SK-N-SH (cell line): ENCODE data around the gene RPS5. TPM values are rescaled to one million over a fixed set of nuclear protein-coding genes. Genes with fewer than 3 reads are reported as not detected.

Experiments
- CTCF ChIA-PET: fragments of 300-600, 350-600 bp; formaldehyde crosslinking; extraction: SDS; loops from one replicate; lab custom pipeline; 2021; lab: Yijun Ruan, JAX
- POLR2A ChIA-PET: fragments of 350-600 bp; sonication (Branson Sonifier 250); formaldehyde crosslinking; extraction: SDS; loops from one replicate; lab custom pipeline; 2020; ENCODE audit warnings: antibody characterized with exemption, inconsistent platforms; lab: Yijun Ruan, JAX
- DNase-seq: peaks from one replicate; pipeline ENCODE4 v3.0.0; 2012
- H2AFZ ChIP-seq: fragments of 200-600 bp; sonication (generic); 2 replicates; pipeline ENCODE4 v1.8.1; 2016; ENCODE audit warnings: antibody characterized with exemption, mild to moderate bottlenecking, low read depth
- H3F3A ChIP-seq: fragments of 200-600 bp; sonication (generic); replicated peaks from 2 replicates; pipeline ENCODE3; 2016; ENCODE audit warnings: antibody characterized with exemption, mild to moderate bottlenecking; ENCODE audit not compliant: insufficient read depth
- H3K27ac ChIP-seq, 2 experiments: fragments of 200-500 bp in 1 of 2; fragments of 200-600 bp in 1 of 2; sonication (Bioruptor generic) in 1 of 2; sonication (generic), shearing (Covaris generic) in 1 of 2; 2 replicates each; pipeline versions ENCODE4 v1.5.1 to v1.6.1; 2014 to 2016; ENCODE audit warnings: low read depth in 2 of 2, inconsistent platforms in 1 of 2, low read length in 1 of 2, mild to moderate bottlenecking in 1 of 2, mixed read lengths in 1 of 2
- H3K27me3 ChIP-seq: fragments of 200-600 bp; sonication (generic), shearing (Covaris generic); 2 replicates; pipeline ENCODE4 v1.6.1; 2016; ENCODE audit warnings: mixed run types; ENCODE audit not compliant: insufficient read depth
- H3K36me3 ChIP-seq, 2 experiments: fragments of 200-500 bp in 1 of 2; fragments of 200-600 bp in 1 of 2; sonication (Bioruptor generic) in 1 of 2; sonication (generic) in 1 of 2; replicated peaks in 1 of 2; 2 replicates each; pipeline versions ENCODE3 to v1.5.1; 2014 to 2016; ENCODE audit warnings: low read length in 1 of 2, mild to moderate bottlenecking in 1 of 2; ENCODE audit not compliant: insufficient read depth in 2 of 2, control insufficient read depth in 1 of 2
- H3K4me1 ChIP-seq, 2 experiments: fragments of 200-500 bp in 1 of 2; fragments of 200-600 bp in 1 of 2; sonication (Bioruptor generic) in 1 of 2; sonication (generic), shearing (Covaris generic) in 1 of 2; 2 replicates each; pipeline versions ENCODE4 v1.5.1 to v1.6.1; 2014 to 2016; ENCODE audit warnings: low read depth in 1 of 2, low read length in 1 of 2, mixed run types in 1 of 2; ENCODE audit not compliant: insufficient read depth in 2 of 2, control insufficient read depth in 1 of 2
- H3K4me2 ChIP-seq: fragments of 200-600 bp; sonication (generic), shearing (Covaris generic); 2 replicates; pipeline ENCODE4 v1.6.1; 2017; ENCODE audit warnings: mixed run types
- H3K4me3 ChIP-seq, 2 experiments: fragments of 200-500 bp in 1 of 2; fragments of 200-600 bp in 1 of 2; sonication (Bioruptor generic) in 1 of 2; sonication (generic), shearing (Covaris generic) in 1 of 2; 2 replicates each; pipeline versions ENCODE4 v1.5.1 to v1.8.1; 2014 to 2016; ENCODE audit warnings: low read depth in 2 of 2, inconsistent platforms in 1 of 2, low read length in 1 of 2, mild to moderate bottlenecking in 1 of 2, mixed read lengths in 1 of 2, moderate library complexity in 1 of 2
- H3K79me2 ChIP-seq: fragments of 200-600 bp; sonication (generic); 2 replicates; pipeline ENCODE4 v1.8.1; 2017; ENCODE audit warnings: mild to moderate bottlenecking; ENCODE audit not compliant: insufficient read depth
- H3K9ac ChIP-seq: fragments of 200-600 bp; sonication (generic); 2 replicates; pipeline ENCODE4 v1.6.1; 2017; ENCODE audit warnings: mixed run types
- H3K9me2 ChIP-seq: fragments of 200-600 bp; sonication (generic); 2 replicates; pipeline ENCODE4 v1.6.1; 2017; ENCODE audit warnings: mixed run types
- H3K9me3 ChIP-seq: fragments of 200-600 bp; sonication (generic); 2 replicates; pipeline ENCODE4 v1.6.1; 2017; ENCODE audit warnings: mixed run types, mild to moderate bottlenecking, moderate library complexity
- H4K20me1 ChIP-seq: fragments of 200-600 bp; sonication (generic); 2 replicates; pipeline ENCODE4 v1.6.1; 2017; ENCODE audit warnings: mild to moderate bottlenecking, mixed run types; ENCODE audit not compliant: insufficient read depth
- CHD2 ChIP-seq: fragments of 150-350 bp; IDR thresholded peaks from 2 replicates; pipeline ENCODE4 v1.6.1; 2018; ENCODE audit warnings: low read length; ENCODE audit not compliant: partially characterized antibody
- ELF1 ChIP-seq: IDR thresholded peaks from 2 replicates; pipeline ENCODE4 v1.4.0; 2012
- FOSL2 ChIP-seq: IDR thresholded peaks from 2 replicates; pipeline ENCODE4 v1.4.0; 2012; ENCODE audit warnings: low read depth, mild to moderate bottlenecking, moderate library complexity, borderline replicate concordance
- FOXM1 ChIP-seq: IDR thresholded peaks from 2 replicates; pipeline ENCODE4 v1.4.0; 2012; ENCODE audit warnings: low read depth, mild to moderate bottlenecking
- GATA2 ChIP-seq: sonication (generic); formaldehyde crosslinking; IDR thresholded peaks from 2 replicates; pipeline ENCODE4 v1.5.0; 2020; ENCODE audit warnings: mild to moderate bottlenecking, missing genetic modification reagents
- JUND ChIP-seq: IDR thresholded peaks from 2 replicates; pipeline ENCODE4 v1.4.0; 2012
- NFIC ChIP-seq: IDR thresholded peaks from 2 replicates; pipeline ENCODE4 v1.4.0; 2012; ENCODE audit warnings: borderline replicate concordance
- PBX3 ChIP-seq: IDR thresholded peaks from 2 replicates; pipeline ENCODE4; 2012
- POLR2AphosphoS5 ChIP-seq: IDR thresholded peaks from 2 replicates; pipeline ENCODE4 v1.6.1; 2012; ENCODE audit warnings: low read depth, low read length
- RAD21 ChIP-seq: IDR thresholded peaks from 2 replicates; pipeline ENCODE4 v1.6.1; 2012; ENCODE audit warnings: mild to moderate bottlenecking, low read length
- RCOR1 ChIP-seq: fragments of 150-350 bp; IDR thresholded peaks from 2 replicates; pipeline ENCODE4 v1.6.1; 2017; ENCODE audit warnings: antibody characterized with exemption, low read length
- REST ChIP-seq: IDR thresholded peaks from 2 replicates; pipeline ENCODE4 v1.6.1; 2012; ENCODE audit warnings: mild to moderate bottlenecking, low read depth, low read length, moderate library complexity
- RFX5 ChIP-seq: IDR thresholded peaks from 2 replicates; pipeline ENCODE4 v1.6.1; 2012; ENCODE audit warnings: mild to moderate bottlenecking, improper control_type of control experiment, low read length
- RXRA ChIP-seq: IDR thresholded peaks from 2 replicates; pipeline ENCODE4 v1.4.0; 2012; ENCODE audit warnings: low read depth, mild to moderate bottlenecking, borderline replicate concordance
- TAF1 ChIP-seq: IDR thresholded peaks from 2 replicates; pipeline ENCODE4 v1.6.1; 2012; ENCODE audit warnings: low read depth, mild to moderate bottlenecking, low read length, moderate library complexity, borderline replicate concordance
- YY1 ChIP-seq: IDR thresholded peaks from 2 replicates; pipeline ENCODE4 v1.4.0; 2012; ENCODE audit warnings: low read depth, mild to moderate bottlenecking
- WGBS: methylation state at CpG from one replicate; pipeline ENCODE4 v1.1.6; 2017; ENCODE audit warnings: low lambda C conversion rate; 5-methylcytosine and 5-hydroxymethylcytosine counted together
- polyA plus RNA-seq, 3 experiments: library from polyadenylated mRNA; depleted of rRNA; stranded (reverse); fragments of >200 nt; gene quantifications; 2 replicates each; pipeline ENCODE4 v1.2.3, GENCODE V29; 2012
- TF ChIP-seq, protein P1 (sequence below): fragments of 150-350 bp; IDR thresholded peaks from 2 replicates; pipeline ENCODE4 v1.6.1; 2017; ENCODE audit warnings: antibody characterized with exemption, low read length, low read depth, borderline replicate concordance

RPS5 gene
- polyA plus RNA-seq, 1 of the 3 experiments (the other 2 are of a cell fraction) = 4,334 TPM

DNA sequence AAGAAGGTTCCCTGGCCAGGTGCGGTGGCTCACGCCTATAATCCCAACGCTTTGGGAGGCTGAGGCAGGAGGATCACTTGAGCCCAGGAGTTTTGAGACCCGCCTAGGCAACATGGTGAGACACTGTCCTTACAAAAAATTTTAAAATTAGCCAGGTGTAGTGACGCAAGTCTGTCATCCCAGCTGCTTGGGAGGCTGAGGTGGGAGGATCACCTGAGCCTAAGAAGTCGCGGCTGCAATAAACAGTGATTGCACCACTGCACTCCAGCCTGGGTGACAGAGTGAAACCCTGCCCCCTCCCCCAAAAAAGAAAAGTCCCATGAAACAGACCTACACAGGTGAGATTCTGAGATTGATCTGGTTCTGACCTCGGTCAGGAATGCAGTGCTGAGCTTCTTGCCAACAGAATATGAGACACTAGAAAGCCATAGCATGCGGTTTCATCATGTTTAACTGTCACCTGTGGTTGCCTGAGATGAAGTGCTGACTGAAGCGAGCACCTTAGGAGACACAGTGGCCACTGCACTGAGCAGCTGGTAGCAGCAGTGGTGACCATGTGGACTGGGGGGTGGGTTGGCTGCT, 31.8 kb upstream of the RPS5 start:
- no peaks in the 10 kb centered on the region for H3K9me2 ChIP-seq
- WGBS = 97% methylated on average over 9 of the region's 10 CpGs
- H3K36me3 ChIP-seq = peaks cover 0 to 2% of the 10 kb centered on the region in 2 experiments

More for the DNA sequence above, 31.8 kb upstream of the RPS5 start:
- H3K9ac ChIP-seq = no peak overlapping the region
- H3K27me3 ChIP-seq = no peaks in the 10 kb centered on the region
- H3K9me3 ChIP-seq = no peaks in the 10 kb centered on the region
- no peak overlapping the region for H2AFZ ChIP-seq
- H4K20me1 ChIP-seq = no peaks in the 10 kb centered on the region
- CTCF ChIA-PET = no interaction called here
- H3K4me2 ChIP-seq = no peak overlapping the region
- H3K4me1 ChIP-seq = no peaks in the 10 kb centered on the region
- POLR2A ChIA-PET = interaction anchor here (1.4 to 3.6 kb wide), 2 partner anchors 7 to 9 kb away, joined by 3 to 18 read pairs; partner anchors contain the start of gene ZNF497
- DNase-seq = no peak
- no peak overlapping the region for H3K27ac ChIP-seq
- H3K4me3 ChIP-seq = no peak overlapping the region
- peaks cover 5% of the 10 kb centered on the region for H3F3A ChIP-seq
- H3K79me2 ChIP-seq = peaks cover 4% of the 10 kb centered on the region; the same call in 1 of the 2 replicates
- TF ChIP-seq CHD2 = no peak
- TF ChIP-seq FOSL2 = no peak
- no peak for TF ChIP-seq REST
- TF ChIP-seq TAF1 = no peak
- no peak for TF ChIP-seq JUND
- no peak for TF ChIP-seq ELF1
- TF ChIP-seq PBX3 = no peak
- no peak for TF ChIP-seq RAD21
- no peak for TF ChIP-seq FOXM1
- TF ChIP-seq YY1 = no peak
- TF ChIP-seq POLR2AphosphoS5 = no peak
- no peak for TF ChIP-seq RFX5
- TF ChIP-seq, protein P1, sequence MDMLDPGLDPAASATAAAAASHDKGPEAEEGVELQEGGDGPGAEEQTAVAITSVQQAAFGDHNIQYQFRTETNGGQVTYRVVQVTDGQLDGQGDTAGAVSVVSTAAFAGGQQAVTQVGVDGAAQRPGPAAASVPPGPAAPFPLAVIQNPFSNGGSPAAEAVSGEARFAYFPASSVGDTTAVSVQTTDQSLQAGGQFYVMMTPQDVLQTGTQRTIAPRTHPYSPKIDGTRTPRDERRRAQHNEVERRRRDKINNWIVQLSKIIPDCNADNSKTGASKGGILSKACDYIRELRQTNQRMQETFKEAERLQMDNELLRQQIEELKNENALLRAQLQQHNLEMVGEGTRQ = no peak
- TF ChIP-seq RCOR1 = no peak
- no peak for TF ChIP-seq GATA2
- TF ChIP-seq NFIC = no peak
- no peak for TF ChIP-seq RXRA
